Panc1 (cell line): ENCODE measurements around the gene UQCC2. TPM values are rescaled to one million over a fixed set of nuclear protein-coding genes. Genes with fewer than 3 reads are reported as not detected.

ENCODE experiments used
- ATAC-seq: fragments of 200-7000 bp; cut with Tn5 transposase; 2 replicates; pipeline ENCODE4 v1.9.1; 2020; ENCODE audit warnings: mild to moderate bottlenecking, moderate library complexity
- BruUV-seq: library from RNA; stranded (reverse); fragments of 400-500 nt; replicated peaks from 2 replicates; lab custom pipeline; 2021; lab: Mats Ljungman, UMichigan
- CTCF ChIA-PET: fragments of 300-600 bp; sonication (Branson Sonifier 250); formaldehyde crosslinking; loops from one replicate; lab custom pipeline; 2022; ENCODE audit warnings: antibody characterized with exemption; lab: Charles Lee
- POLR2A ChIA-PET: fragments of 300-600 bp; sonication (Branson Sonifier 250); formaldehyde crosslinking; loops from one replicate; lab custom pipeline; 2022; ENCODE audit warnings: antibody characterized with exemption; lab: Charles Lee
- DNase-seq: peaks from one replicate; pipeline ENCODE4 v3.0.0-alpha.2; 2010; ENCODE audit warnings: low read depth, low spot score
- H3K27ac ChIP-seq: 2 replicates; pipeline ENCODE4 v1.5.1; 2011; ENCODE audit warnings: mild to moderate bottlenecking, low read length, inconsistent platforms
- H3K27me3 ChIP-seq: fragments of 200-500 bp; sonication (Bioruptor generic); 2 replicates; pipeline ENCODE4 v1.6.0; 2014; ENCODE audit warnings: low read length, inconsistent platforms; ENCODE audit not compliant: control insufficient read depth, insufficient read depth
- H3K36me3 ChIP-seq: fragments of 200-500 bp; sonication (Bioruptor generic); 2 replicates; pipeline ENCODE4 v1.5.1; 2014; ENCODE audit warnings: inconsistent platforms, mild to moderate bottlenecking, low read length, moderate library complexity; ENCODE audit not compliant: control insufficient read depth, insufficient read depth
- H3K4me1 ChIP-seq: 2 replicates; pipeline ENCODE4 v1.5.1; 2011; ENCODE audit warnings: inconsistent platforms, mild to moderate bottlenecking, low read length, moderate library complexity; ENCODE audit not compliant: control insufficient read depth, insufficient read depth
- H3K4me3 ChIP-seq, 2 experiments: 2 replicates each; pipeline ENCODE4 v1.5.1; 2011 to 2012; ENCODE audit warnings: low read depth in 2 of 2, low read length in 2 of 2, mild to moderate bottlenecking in 2 of 2, inconsistent platforms in 1 of 2, moderate library complexity in 1 of 2
- H3K9me3 ChIP-seq: fragments of 200-500 bp; sonication (Bioruptor generic); 2 replicates; pipeline ENCODE4 v1.5.1; 2014; ENCODE audit warnings: low read depth, mild to moderate bottlenecking, inconsistent platforms, low read length, moderate library complexity; ENCODE audit not compliant: control insufficient read depth, insufficient read depth
- POLR2AphosphoS5 ChIP-seq: IDR thresholded peaks from 2 replicates; pipeline ENCODE4 v1.6.1; 2012; ENCODE audit warnings: mild to moderate bottlenecking, low read depth, low read length, moderate library complexity
- SIN3A ChIP-seq: IDR thresholded peaks from 2 replicates; pipeline ENCODE4 v1.6.1; 2012; ENCODE audit warnings: low read depth, mild to moderate bottlenecking, low read length, moderate library complexity, borderline replicate concordance; ENCODE audit not compliant: insufficient read depth
- TCF7L2 ChIP-seq: IDR thresholded peaks from 2 replicates; pipeline ENCODE4 v1.6.1; 2011; ENCODE audit warnings: mild to moderate bottlenecking, low read depth, low read length, inconsistent platforms
- in situ Hi-C: cut with HindIII; loops from 2 replicates; pipeline ENCODE4 v1.10.0; 2016; ENCODE audit warnings: low sequenced_read_pairs, low pct_unique_long_range_greater_than_20kb
- intact Hi-C: fragments of 100-400 bp; cut with micrococcal nuclease; formaldehyde crosslinking; loops from one replicate; pipeline ENCODE4 v1.10.0; 2022; ENCODE audit not compliant: unreplicated experiment
- total RNA-seq: library from RNA; stranded (reverse); gene quantifications from one replicate; pipeline ENCODE4 v1.2.1, GENCODE V29; 2021; ENCODE audit not compliant: unreplicated experiment
- TF ChIP-seq, protein P1 (sequence below), 2 experiments: IDR thresholded peaks; 2 replicates each; pipeline ENCODE4 v1.6.1; 2011 to 2012; ENCODE audit warnings: low read depth in 2 of 2, control low read depth in 1 of 2, low read length in 1 of 2, mild to moderate bottlenecking in 1 of 2, moderate library complexity in 1 of 2; ENCODE audit not compliant: insufficient read depth in 1 of 2
- TF ChIP-seq, protein P2 (sequence below): fragments of 450-650 bp; IDR thresholded peaks from 2 replicates; pipeline ENCODE4 v1.5.1; 2017; ENCODE audit warnings: mild to moderate bottlenecking

The UQCC2 gene
- total RNA-seq, 1 experiment from 2014 or later = 135 TPM

GRCh38 chr6:33744895-33745546, 33.5 kb upstream of the UQCC2 start:
- ChIA-PET CTCF (interaction anchor here (0.5 to 3.9 kb wide), 7 partner anchors 12 to 905 kb away, joined by 4 to 24 read pairs (median 7); no protein-coding TSS in a partner anchor), POLR2A (no interaction called here)
- BruUV-seq = no TSS peak
- H3K27ac ChIP-seq = peak overlapping the region; percentile 12; the same call in 1 of the 2 replicates
- H3K36me3 ChIP-seq = no peaks in the 10 kb centered on the region
- H3K4me1 ChIP-seq = peaks cover 9% of the 10 kb centered on the region
- in situ Hi-C loops = no loop called here
- no peaks in the 10 kb centered on the region for H3K9me3 ChIP-seq
- intact Hi-C loops = loop anchor here (10.0 kb wide), 1 partner anchor 410 kb away; no protein-coding TSS in a partner anchor
- no peak overlapping the region for H3K4me3 ChIP-seq
- ATAC-seq = peak; percentile 40
- H3K27me3 ChIP-seq = no peaks in the 10 kb centered on the region
- TF ChIP-seq TCF7L2 (no peak), POLR2AphosphoS5 (no peak), SIN3A (no peak)
- TF ChIP-seq, protein P1, sequence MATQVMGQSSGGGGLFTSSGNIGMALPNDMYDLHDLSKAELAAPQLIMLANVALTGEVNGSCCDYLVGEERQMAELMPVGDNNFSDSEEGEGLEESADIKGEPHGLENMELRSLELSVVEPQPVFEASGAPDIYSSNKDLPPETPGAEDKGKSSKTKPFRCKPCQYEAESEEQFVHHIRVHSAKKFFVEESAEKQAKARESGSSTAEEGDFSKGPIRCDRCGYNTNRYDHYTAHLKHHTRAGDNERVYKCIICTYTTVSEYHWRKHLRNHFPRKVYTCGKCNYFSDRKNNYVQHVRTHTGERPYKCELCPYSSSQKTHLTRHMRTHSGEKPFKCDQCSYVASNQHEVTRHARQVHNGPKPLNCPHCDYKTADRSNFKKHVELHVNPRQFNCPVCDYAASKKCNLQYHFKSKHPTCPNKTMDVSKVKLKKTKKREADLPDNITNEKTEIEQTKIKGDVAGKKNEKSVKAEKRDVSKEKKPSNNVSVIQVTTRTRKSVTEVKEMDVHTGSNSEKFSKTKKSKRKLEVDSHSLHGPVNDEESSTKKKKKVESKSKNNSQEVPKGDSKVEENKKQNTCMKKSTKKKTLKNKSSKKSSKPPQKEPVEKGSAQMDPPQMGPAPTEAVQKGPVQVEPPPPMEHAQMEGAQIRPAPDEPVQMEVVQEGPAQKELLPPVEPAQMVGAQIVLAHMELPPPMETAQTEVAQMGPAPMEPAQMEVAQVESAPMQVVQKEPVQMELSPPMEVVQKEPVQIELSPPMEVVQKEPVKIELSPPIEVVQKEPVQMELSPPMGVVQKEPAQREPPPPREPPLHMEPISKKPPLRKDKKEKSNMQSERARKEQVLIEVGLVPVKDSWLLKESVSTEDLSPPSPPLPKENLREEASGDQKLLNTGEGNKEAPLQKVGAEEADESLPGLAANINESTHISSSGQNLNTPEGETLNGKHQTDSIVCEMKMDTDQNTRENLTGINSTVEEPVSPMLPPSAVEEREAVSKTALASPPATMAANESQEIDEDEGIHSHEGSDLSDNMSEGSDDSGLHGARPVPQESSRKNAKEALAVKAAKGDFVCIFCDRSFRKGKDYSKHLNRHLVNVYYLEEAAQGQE (IDR thresholded peaks at IDR 0.05; ENCODE audit: insufficient read depth in 1 of 2, low read depth in 2 of 2, low read length in 1 of 2) = no peak
- TF ChIP-seq, protein P2, sequence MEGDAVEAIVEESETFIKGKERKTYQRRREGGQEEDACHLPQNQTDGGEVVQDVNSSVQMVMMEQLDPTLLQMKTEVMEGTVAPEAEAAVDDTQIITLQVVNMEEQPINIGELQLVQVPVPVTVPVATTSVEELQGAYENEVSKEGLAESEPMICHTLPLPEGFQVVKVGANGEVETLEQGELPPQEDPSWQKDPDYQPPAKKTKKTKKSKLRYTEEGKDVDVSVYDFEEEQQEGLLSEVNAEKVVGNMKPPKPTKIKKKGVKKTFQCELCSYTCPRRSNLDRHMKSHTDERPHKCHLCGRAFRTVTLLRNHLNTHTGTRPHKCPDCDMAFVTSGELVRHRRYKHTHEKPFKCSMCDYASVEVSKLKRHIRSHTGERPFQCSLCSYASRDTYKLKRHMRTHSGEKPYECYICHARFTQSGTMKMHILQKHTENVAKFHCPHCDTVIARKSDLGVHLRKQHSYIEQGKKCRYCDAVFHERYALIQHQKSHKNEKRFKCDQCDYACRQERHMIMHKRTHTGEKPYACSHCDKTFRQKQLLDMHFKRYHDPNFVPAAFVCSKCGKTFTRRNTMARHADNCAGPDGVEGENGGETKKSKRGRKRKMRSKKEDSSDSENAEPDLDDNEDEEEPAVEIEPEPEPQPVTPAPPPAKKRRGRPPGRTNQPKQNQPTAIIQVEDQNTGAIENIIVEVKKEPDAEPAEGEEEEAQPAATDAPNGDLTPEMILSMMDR = no peak
- DNase-seq = no peak

DNA sequence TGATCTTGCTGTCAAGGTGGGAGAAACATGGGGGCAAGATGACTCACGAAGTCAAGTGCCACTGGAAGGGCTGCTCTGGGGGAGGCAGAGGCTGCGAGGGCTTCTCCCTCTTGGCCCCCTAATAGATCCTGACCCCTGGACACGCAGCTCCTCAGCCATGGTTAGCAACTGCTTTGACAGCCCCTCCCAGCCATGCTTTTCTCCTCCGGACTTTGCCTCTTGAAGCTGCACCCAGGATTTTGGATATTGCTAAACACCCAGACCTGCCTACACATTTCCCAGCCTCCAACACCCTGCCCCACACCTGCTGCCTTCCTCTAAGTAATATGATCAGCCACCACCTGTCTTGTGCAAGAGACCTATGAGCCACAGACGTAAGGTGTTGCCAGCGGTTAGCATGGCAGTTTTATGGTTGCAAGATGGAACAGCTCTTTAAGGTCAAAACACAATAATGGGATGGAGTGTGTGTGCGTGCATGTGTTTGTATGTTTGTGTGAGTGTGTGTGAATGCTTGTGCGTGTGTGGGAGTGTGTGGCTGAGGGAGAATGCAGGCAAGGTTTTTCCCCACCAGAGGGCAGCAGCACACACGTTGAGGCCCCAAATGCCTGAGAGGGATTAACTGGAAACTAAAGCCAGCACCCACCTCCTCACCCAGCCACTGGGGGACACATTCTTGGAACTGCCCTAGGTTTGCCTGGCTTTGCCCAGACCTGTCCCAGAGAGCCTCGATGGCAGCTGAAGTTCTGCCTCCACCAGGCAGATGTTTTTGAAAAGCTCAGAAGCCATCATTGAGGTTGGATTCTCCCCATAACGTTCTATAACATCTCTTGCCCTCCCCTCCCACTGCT, 32.7 kb upstream of the UQCC2 start:
- no peaks in the 10 kb centered on the region for H3K27me3 ChIP-seq
- H3K9me3 ChIP-seq = no peaks in the 10 kb centered on the region
- in situ Hi-C loops = no loop called here
- DNase-seq (peak; percentile 58), ATAC-seq (peak; percentile 84)
- POLR2A ChIA-PET = no interaction called here
- BruUV-seq = no TSS peak
- H3K4me1 ChIP-seq = peaks cover 9% of the 10 kb centered on the region
- TF ChIP-seq, protein P1 (IDR thresholded peaks at IDR 0.05; ENCODE audit: insufficient read depth in 1 of 2, low read depth in 2 of 2, low read length in 1 of 2) = no peak
- TF ChIP-seq, protein P2 = peak; percentile 95
- CTCF ChIA-PET = interaction anchor here (0.5 to 3.9 kb wide), 8 partner anchors 13 to 905 kb away, joined by 3 to 24 read pairs (median 8); partner anchors contain the start of gene UQCC2
- intact Hi-C loops = loop anchor here (10.0 kb wide), 1 partner anchor 411 kb away; no protein-coding TSS in a partner anchor
- H3K4me3 ChIP-seq = no peak overlapping the region
- H3K27ac ChIP-seq = no peak overlapping the region
- H3K36me3 ChIP-seq = no peaks in the 10 kb centered on the region
